OCI-M2 (cell line): ENCODE results near the gene NUTF2.

ENCODE experiments used
- DNase-seq: peaks from one replicate; lab custom pipeline; 2025; ENCODE audit not compliant: unreplicated experiment; lab: John Stamatoyannopoulos, UW

NUTF2 gene

DNA sequence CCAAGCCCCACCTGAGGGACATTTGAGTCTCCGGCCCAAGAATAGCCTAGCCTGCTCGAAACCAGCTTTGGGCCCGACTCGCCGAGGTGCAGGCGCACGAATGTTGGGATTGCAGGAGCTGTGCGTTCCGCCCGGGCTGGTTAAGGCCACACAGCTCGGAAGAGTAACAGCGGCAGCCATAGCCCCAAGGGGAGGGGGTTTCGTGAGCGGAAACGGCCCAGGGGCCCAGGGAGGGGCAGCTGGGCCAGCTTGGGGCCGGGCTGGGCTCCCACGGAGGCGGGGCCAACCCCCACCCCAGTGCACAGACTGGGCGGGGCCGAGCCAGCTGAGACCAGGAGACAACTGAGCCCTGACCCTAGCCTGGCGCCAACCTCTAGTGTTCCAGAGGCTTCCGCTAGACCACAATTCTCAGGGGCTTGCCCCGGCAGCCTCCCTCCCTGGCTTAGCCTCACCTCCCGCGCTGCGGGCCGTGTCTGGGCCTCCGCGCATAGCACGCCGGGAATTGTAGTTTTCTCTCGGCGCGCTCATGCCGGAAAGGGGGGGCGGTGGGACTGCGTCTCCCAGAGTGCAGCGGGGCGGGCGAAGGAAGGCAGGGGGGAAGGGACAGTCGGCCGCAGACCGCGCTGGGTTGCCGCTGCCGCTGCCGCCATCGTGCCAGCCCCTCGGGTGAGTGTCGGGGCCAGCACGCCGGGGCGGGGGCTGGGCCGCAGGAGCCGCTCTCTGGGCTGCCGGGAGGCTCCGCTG lies at the start of gene NUTF2:
NUTF2 (plus strand) TSS at position 614 of the 744 bp plus-strand sequence. CDS start 18,198 bp downstream, outside the sequence.
- DNase-seq = peak; percentile 84

DNA sequence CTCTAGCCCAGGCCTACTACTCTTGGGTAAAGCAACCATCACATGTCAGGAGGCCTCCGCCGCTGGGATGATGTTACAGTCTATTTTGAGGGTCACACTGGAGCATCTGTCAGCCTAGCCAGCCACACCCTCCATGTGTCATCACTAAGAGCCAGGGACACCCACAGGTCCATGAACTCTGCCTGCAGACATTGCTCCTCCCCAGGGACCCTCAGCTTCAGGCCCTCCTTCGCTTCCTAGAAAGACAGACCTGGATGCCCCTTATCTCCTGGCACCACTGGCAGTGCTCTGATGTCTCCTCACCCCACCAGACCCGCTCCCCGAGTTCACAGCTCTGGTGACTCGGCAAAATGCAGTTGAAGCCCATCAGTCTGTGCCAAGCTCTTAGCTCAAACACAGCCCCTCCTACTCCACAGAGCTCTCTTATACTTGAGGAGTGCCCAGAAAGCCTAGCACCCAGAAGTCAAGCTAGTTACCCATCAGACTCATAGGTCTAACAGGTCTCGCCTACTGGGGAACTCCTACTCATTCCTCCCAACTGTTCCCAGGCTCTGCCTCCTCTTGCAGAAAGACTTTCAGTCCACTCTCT lies 46.3 kb upstream of the NUTF2 start:
- DNase-seq = no peak

DNA sequence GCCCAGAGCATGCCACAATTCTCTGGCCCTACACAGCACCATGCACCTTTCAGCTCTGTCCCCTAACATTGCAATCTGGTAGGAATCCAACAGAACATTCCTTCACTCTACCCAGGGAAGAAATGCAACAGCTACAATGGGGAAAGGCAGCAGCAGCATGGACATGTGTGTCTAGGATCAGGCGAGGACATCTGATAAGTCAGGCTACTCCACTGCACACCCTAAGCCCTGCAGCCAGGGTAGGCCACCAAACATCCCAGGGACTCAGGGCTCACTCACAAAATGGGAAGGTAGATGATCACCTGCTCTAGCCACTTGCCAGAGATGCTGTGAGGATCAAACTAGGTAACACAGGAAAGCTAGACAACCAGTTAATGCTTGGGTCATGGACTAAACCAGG lies 45.5 kb upstream of the NUTF2 start:
- no peak for DNase-seq

DNA sequence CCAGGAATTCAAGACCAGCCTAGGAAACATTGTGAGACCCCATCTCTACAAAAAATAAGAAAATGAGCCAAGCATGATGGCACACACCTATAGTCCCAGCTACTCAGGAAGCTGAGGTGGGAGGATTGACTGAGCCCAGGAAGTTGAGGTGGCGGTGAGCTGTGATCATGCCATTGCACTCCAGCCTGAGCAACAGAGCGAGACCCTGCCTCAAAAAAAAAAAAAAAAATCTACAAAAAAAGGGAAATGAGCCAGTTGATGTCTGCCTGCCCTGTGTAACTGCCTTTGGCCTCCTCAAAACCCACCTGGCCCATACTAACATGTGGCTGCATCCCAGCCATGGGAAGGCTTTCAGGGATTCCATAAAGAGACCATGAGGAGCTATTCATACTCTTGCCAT lies 44.9 kb upstream of the NUTF2 start:
- DNase-seq = no peak

GRCh38 chr16:67803894-67804293 lies 42.8 kb upstream of the NUTF2 start:
- no peak for DNase-seq

GRCh38 chr16:67804853-67805542 lies 41.7 kb upstream of the NUTF2 start:
- no peak for DNase-seq

DNA sequence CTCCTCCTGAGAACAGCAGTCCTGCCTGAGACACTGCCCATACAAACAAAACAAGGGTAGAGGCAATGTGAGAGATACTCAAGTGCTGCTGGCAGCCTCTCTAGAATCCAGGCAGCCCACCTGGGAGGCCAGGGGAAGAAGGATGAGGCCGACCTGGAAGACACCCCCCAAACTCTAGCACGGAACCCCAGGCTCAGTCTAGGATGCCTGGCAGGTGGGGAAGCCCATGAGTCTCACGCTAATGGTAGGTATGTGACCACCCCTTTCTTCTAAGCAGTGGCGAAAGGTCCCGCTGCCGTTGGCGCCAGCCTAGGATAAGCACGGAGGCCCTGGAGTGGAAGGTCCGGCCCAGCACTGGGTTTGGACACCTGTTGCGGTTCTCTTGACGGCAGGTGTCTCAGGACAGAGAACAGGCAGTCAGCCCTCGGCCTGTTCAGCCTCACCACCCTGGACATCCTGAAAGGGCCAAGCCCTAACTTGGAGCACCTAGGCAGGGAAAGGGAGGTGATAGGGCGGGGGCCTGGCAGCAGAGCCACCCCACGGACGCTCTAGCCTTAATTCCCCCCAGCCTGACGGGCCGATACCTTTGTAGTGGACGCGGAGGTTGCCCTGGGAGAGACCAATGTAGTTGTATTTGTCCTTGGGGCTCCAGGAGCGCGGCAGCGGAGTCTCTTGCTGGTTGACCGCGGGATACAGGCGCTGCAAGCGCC lies 40.9 kb upstream of the NUTF2 start:
- DNase-seq = no peak

DNA sequence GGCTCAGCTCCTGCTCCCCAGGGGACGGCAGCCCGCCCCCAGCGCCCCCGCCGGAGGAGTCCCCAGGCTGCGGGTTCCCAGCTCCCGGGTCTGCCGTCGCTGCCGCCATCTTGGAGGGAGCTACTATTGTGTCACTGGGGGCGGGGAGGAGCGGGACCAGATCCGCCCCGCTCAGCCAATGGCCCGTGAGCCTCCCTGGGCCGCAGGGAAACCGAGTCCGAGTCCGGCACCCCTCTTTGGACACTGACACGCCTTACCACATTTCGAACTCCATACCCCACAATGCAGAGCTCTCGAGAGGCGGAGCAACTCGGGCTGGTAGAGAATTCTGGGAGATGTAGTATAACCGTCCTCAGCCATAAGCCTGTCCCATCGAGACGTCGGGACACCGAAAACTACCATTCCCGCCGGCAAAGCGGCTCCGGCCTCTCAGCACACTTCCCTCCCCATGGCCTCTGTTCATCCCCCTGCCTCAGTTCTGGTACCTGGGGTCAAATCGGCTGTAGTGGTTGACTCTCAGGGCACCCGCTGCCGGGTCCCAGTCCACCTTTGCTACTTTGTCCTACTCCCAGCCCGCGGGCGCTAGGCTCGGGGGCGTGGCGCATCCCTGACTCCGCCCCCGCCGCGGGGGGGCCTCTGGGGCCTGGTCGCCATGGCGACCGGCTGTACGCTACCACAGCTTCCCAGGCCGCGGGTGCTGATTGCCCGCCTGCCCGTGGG lies 40.1 kb upstream of the NUTF2 start, which contains the start of the genes RANBP10 and TSNAXIP1:
RANBP10 (minus strand) TSS at position 133 of the 720 bp plus-strand sequence; CDS start at position 109, 24 bp downstream.
TSNAXIP1 (plus strand) TSS at position 462 of the 720 bp plus-strand sequence. CDS start 261 bp downstream, outside the sequence.
- peak; percentile 89 for DNase-seq

DNA sequence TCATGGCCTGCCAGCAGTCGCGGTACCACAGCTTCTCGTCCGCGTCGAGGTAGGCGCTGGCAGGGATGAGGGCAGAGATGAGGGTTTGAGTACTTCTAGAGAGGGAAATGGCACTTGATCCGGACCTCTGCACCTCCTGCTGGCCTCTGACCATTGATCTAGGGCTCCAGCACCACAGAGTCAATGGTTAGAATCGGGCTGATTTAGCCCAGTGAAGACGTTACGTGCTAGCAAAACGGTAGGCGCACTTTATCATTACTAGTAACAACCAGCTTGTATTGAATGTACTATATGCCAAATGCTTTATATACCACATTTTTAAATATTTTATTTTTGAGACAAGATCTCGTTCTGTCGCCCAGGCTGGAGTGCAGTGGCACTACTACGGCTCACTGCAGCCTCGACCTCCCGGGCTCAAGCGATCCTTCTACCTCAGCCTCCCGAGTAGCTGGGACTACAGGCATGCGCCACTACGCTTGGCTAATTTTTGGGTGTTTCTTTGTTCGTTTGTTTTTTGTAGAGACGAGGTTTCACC lies 39.5 kb upstream of the NUTF2 start:
- no peak for DNase-seq

DNA sequence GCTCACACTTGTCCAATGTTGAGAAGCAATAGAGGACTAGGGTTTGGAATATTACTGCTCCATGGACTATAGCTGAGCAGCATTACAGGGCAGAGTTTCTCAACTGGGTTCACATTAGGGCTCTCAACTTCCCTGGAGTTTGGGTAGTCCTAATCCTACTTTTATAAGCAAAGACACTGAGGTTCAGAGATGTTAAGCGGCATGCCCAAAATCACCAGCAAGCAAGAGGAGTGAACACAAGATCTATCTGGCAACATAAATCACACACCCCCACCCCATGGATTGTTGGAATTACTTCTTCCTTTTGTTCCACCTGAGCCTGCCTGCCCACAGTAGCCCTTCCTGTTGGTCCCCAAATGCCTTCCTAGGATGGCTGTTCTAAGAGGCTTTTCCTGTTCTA lies 34.8 kb upstream of the NUTF2 start:
- no peak for DNase-seq

GRCh38 chr16:67814567-67814966 lies 32.2 kb upstream of the NUTF2 start:
- no peak for DNase-seq

GRCh38 chr16:67820608-67821259 lies 26.0 kb upstream of the NUTF2 start:
- no peak for DNase-seq

- DNase-seq = no peak
Observed at GRCh38 chr16:67822511-67822910, 24.2 kb upstream of the NUTF2 start.

- no peak for DNase-seq
Observed at GRCh38 chr16:67825119-67825518, 21.6 kb upstream of the NUTF2 start.

- DNase-seq = no peak
Observed at GRCh38 chr16:67825906-67826305, 20.8 kb upstream of the NUTF2 start.

GRCh38 chr16:67828651-67829050 lies 18.1 kb upstream of the NUTF2 start:
- DNase-seq = no peak

DNA sequence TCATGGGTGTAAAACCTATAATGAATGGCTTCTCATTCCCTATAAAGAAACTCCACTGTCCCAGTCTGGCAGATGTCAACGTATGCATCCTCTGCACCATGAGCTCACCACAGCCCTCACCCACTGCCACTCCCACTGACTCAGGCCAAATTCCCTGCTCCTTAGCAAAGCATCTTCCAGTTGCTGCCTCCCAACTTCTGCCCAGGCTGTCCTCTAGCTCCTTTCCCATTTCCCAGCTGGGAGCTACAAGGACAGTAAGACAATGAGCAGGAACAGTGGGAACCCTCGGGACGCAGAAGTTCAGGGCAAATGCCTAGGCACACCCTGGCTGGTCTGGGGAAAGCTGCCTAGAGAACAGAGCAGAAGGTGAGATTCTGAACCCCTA lies 13.7 kb upstream of the NUTF2 start:
- no peak for DNase-seq

DNA sequence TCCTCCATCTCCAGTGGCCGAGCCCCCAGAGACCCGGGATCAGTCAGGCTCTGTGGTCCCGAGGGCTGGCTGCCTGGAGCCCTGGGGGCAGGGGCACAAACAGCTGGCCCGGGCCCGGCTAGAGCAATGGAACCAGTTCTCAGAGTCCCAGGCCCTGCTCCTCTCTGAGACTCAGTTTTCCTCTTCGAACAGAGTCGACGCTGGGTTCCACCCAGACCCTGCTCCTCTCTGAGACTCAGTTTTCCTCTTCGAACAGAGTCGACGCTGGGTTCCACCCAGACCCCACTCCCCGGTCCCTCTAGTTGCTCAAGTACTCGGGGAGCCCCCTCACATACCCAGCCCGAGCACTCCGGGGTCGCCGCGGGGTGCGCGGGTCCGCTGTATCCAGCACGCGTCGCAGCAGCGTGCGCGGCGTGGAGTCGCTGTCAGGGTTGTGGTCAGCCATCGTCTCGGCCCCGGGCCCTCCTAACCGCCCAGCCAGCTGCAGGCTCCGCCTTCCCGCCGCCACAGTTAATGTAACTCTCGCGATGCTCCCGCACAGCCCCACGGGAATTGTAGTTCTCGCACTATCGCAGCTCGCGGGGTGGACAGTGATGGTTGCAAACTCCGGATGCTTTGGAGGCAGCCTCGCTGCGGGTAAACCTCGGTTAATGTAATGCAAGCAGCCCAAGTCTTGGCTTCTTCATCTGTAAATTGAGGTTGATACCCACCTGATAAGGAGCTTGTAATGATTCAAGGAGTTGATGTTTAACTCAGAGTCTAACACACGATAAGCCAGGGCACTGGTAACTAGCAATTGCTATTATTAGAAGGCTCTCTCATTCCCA lies 13.1 kb upstream of the NUTF2 start:
- peak; percentile 69 for DNase-seq

- DNase-seq = no peak
Observed at GRCh38 chr16:67834242-67834614, 12.5 kb upstream of the NUTF2 start.
